ENCODE measurements around the gene WDR73. TPM values are rescaled to one million over a fixed set of nuclear protein-coding genes. Genes with fewer than 3 reads are reported as not detected.

The WDR73 gene
- total RNA-seq, 2 experiments from 2014 or later, result 22.1 to 23.8 TPM

GRCh38 chr15:84604826-84605553 is 49.1 kb downstream of the WDR73 start:
- Mint-ChIP-seq H3K9me3 (no peaks in the 10 kb centered on the region), H3K27me3 (no peaks in the 10 kb centered on the region), H3K27ac (no peak overlapping the region), H3K4me3 (peak overlapping the region; percentile 15), H3K4me1 (peaks cover 37% of the 10 kb centered on the region), H3K36me3 (ENCODE audit: low read depth) (peaks cover 20% of the 10 kb centered on the region)
- no peak for DNase-seq
- ChIA-PET POLR2A (no interaction called here), CTCF (interaction anchor here (0.5 to 1.6 kb wide), 8 partner anchors 13 to 553 kb away, joined by 3 to 7 read pairs (median 4); no protein-coding TSS in a partner anchor)

- H3K4me1 Mint-ChIP-seq, result peaks cover 49% of the 10 kb centered on the region
- H3K27ac Mint-ChIP-seq, result no peak overlapping the region
- no peak for DNase-seq
- H3K36me3 Mint-ChIP-seq (ENCODE audit: low read depth), result peaks cover 20% of the 10 kb centered on the region
- no peaks in the 10 kb centered on the region for H3K9me3 Mint-ChIP-seq
- H3K4me3 Mint-ChIP-seq, result no peak overlapping the region
- POLR2A ChIA-PET, result no interaction called here
- CTCF ChIA-PET, result interaction anchor here (0.6 to 1.6 kb wide), 4 partner anchors 8 to 32 kb away, joined by 3 to 7 read pairs (median 4); no protein-coding TSS in a partner anchor
- H3K27me3 Mint-ChIP-seq, result no peaks in the 10 kb centered on the region
Measured at GRCh38 chr15:84603630-84604379, 50.3 kb downstream of the WDR73 start.

GRCh38 chr15:84601555-84601838 is 52.6 kb downstream of the WDR73 start:
- Mint-ChIP-seq H3K4me1 (peaks cover 68% of the 10 kb centered on the region), H3K4me3 (peak overlapping the region; percentile 82), H3K36me3 (ENCODE audit: low read depth) (peaks cover 13% of the 10 kb centered on the region), H3K27me3 (no peaks in the 10 kb centered on the region), H3K9me3 (no peaks in the 10 kb centered on the region), H3K27ac (no peak overlapping the region)
- CTCF ChIA-PET, result interaction anchor here (0.6 to 1.3 kb wide), 6 partner anchors 17 to 385 kb away, joined by 3 to 4 read pairs (median 3); no protein-coding TSS in a partner anchor
- DNase-seq, result no peak
- POLR2A ChIA-PET, result interaction anchor here (0.9 kb wide), 1 partner anchor 53 kb away, joined by 3 read pairs; the partner anchor contains the start of gene WDR73

GRCh38 chr15:84600687-84601554 is 53.2 kb downstream of the WDR73 start, which contains the start of gene ZSCAN2:
Gene ZSCAN2 (plus strand): TSS chr15:84601009. CDS start chr15:84603928, 2,919 bp downstream.
- H3K27me3 Mint-ChIP-seq, result no peaks in the 10 kb centered on the region
- CTCF ChIA-PET, result interaction anchor here (0.6 to 4.0 kb wide), 8 partner anchors 13 to 386 kb away, joined by 3 to 20 read pairs (median 4); no protein-coding TSS in a partner anchor
- peak; percentile 96 for DNase-seq
- H3K27ac Mint-ChIP-seq, result peak within 1 kb of the TSS; percentile 47
- H3K4me1 Mint-ChIP-seq, result peaks cover 67% of the 10 kb centered on the region
- POLR2A ChIA-PET, result interaction anchor here (0.6 to 0.9 kb wide), 2 partner anchors 53 to 371 kb away, joined by 3 to 4 read pairs; partner anchors contain the start of gene WDR73
- no peaks in the 10 kb centered on the region for H3K9me3 Mint-ChIP-seq
- H3K4me3 Mint-ChIP-seq, result peak within 1 kb of the TSS; percentile 82
- peaks cover 11% of the 10 kb centered on the region for H3K36me3 Mint-ChIP-seq (ENCODE audit: low read depth)

GRCh38 chr15:84600331-84600686 is 53.8 kb downstream of the WDR73 start:
- DNase-seq, result peak; percentile 66
- peak overlapping the region; percentile 47 for H3K27ac Mint-ChIP-seq
- no peaks in the 10 kb centered on the region for H3K27me3 Mint-ChIP-seq
- peaks cover 7% of the 10 kb centered on the region for H3K36me3 Mint-ChIP-seq (ENCODE audit: low read depth)
- H3K4me3 Mint-ChIP-seq, result peak overlapping the region; percentile 82
- ChIA-PET POLR2A (no interaction called here), CTCF (interaction anchor here (1.3 to 4.0 kb wide), 4 partner anchors 13 to 192 kb away, joined by 3 to 20 read pairs (median 4); no protein-coding TSS in a partner anchor)
- H3K4me1 Mint-ChIP-seq, result peaks cover 61% of the 10 kb centered on the region
- H3K9me3 Mint-ChIP-seq, result no peaks in the 10 kb centered on the region

- Mint-ChIP-seq H3K4me1 (peaks cover 57% of the 10 kb centered on the region), H3K36me3 (ENCODE audit: low read depth) (peaks cover 4% of the 10 kb centered on the region), H3K4me3 (peak overlapping the region; percentile 82), H3K9me3 (no peaks in the 10 kb centered on the region), H3K27ac (no peak overlapping the region), H3K27me3 (no peaks in the 10 kb centered on the region)
- ChIA-PET POLR2A (no interaction called here), CTCF (interaction anchor here (1.1 to 4.0 kb wide), 5 partner anchors 9 to 63 kb away, joined by 3 to 20 read pairs (median 6); partner anchors contain the start of gene WDR73)
- no peak for DNase-seq
Measured at GRCh38 chr15:84599906-84600305, 54.2 kb downstream of the WDR73 start.

GRCh38 chr15:84598993-84599392 is 55.1 kb downstream of the WDR73 start:
- H3K9me3 Mint-ChIP-seq, result no peaks in the 10 kb centered on the region
- H3K27me3 Mint-ChIP-seq, result no peaks in the 10 kb centered on the region
- H3K27ac Mint-ChIP-seq, result peak overlapping the region; percentile 72
- CTCF ChIA-PET, result interaction anchor here (0.6 to 4.0 kb wide), 15 partner anchors 8 to 318 kb away, joined by 3 to 20 read pairs (median 4); partner anchors contain the start of gene WDR73
- peaks cover 5% of the 10 kb centered on the region for H3K36me3 Mint-ChIP-seq (ENCODE audit: low read depth)
- peak overlapping the region; percentile 25 for H3K4me3 Mint-ChIP-seq
- DNase-seq, result peak; percentile 26
- peaks cover 60% of the 10 kb centered on the region for H3K4me1 Mint-ChIP-seq
- POLR2A ChIA-PET, result no interaction called here

- peak overlapping the region; percentile 7 for H3K4me3 Mint-ChIP-seq
- peak; percentile 56 for DNase-seq
- H3K27me3 Mint-ChIP-seq, result no peaks in the 10 kb centered on the region
- ChIA-PET CTCF (interaction anchor here (0.8 to 4.0 kb wide), 11 partner anchors 9 to 330 kb away, joined by 3 to 20 read pairs (median 3); no protein-coding TSS in a partner anchor), POLR2A (no interaction called here)
- H3K4me1 Mint-ChIP-seq, result peaks cover 59% of the 10 kb centered on the region
- peak overlapping the region; percentile 72 for H3K27ac Mint-ChIP-seq
- no peaks in the 10 kb centered on the region for H3K9me3 Mint-ChIP-seq
- H3K36me3 Mint-ChIP-seq (ENCODE audit: low read depth), result peaks cover 6% of the 10 kb centered on the region
Measured at GRCh38 chr15:84598250-84598649, 55.8 kb downstream of the WDR73 start.

GRCh38 chr15:84597296-84597695 is 56.8 kb downstream of the WDR73 start:
- CTCF ChIA-PET, result interaction anchor here (1.2 to 4.0 kb wide), 3 partner anchors 10 to 27 kb away, joined by 5 to 20 read pairs (median 10); no protein-coding TSS in a partner anchor
- POLR2A ChIA-PET, result no interaction called here

GRCh38 chr15:84595660-84596059 is 58.4 kb downstream of the WDR73 start:
- H3K4me3 Mint-ChIP-seq, result no peak overlapping the region
- no peak for DNase-seq
- ChIA-PET POLR2A (no interaction called here), CTCF (interaction anchor here (0.6 kb wide), 1 partner anchor 15 kb away, joined by 3 read pairs; no protein-coding TSS in a partner anchor)
- H3K9me3 Mint-ChIP-seq, result no peaks in the 10 kb centered on the region
- H3K36me3 Mint-ChIP-seq (ENCODE audit: low read depth), result peaks cover 6% of the 10 kb centered on the region
- no peak overlapping the region for H3K27ac Mint-ChIP-seq
- H3K4me1 Mint-ChIP-seq, result peaks cover 47% of the 10 kb centered on the region
- peaks cover 6% of the 10 kb centered on the region for H3K27me3 Mint-ChIP-seq

More at GRCh38 chr15:84597296-84597695, 56.8 kb downstream of the WDR73 start:
- peaks cover 6% of the 10 kb centered on the region for H3K36me3 Mint-ChIP-seq (ENCODE audit: low read depth)
- H3K4me1 Mint-ChIP-seq, result peaks cover 55% of the 10 kb centered on the region
- H3K9me3 Mint-ChIP-seq, result no peaks in the 10 kb centered on the region
- DNase-seq, result no peak
- H3K27me3 Mint-ChIP-seq, result peaks cover 3% of the 10 kb centered on the region
- no peak overlapping the region for H3K4me3 Mint-ChIP-seq
- H3K27ac Mint-ChIP-seq, result no peak overlapping the region

GRCh38 chr15:84594617-84595290 is 59.3 kb downstream of the WDR73 start:
- Mint-ChIP-seq H3K4me1 (peaks cover 38% of the 10 kb centered on the region), H3K9me3 (no peaks in the 10 kb centered on the region), H3K36me3 (ENCODE audit: low read depth) (peaks cover 6% of the 10 kb centered on the region), H3K27me3 (peaks cover 6% of the 10 kb centered on the region), H3K4me3 (no peak overlapping the region), H3K27ac (no peak overlapping the region)
- ChIA-PET POLR2A (no interaction called here), CTCF (interaction anchor here (0.6 to 4.7 kb wide), 2 partner anchors 16 to 23 kb away, joined by 3 to 13 read pairs; no protein-coding TSS in a partner anchor)
- no peak for DNase-seq

Data from activated CD4-positive, alpha-beta T cell treated with anti-CD3 and anti-CD28 coated beads, Interleukin-2, amount 10 ng/mL, durations not matched to agents 7 days and 5 days (primary cell).